ENCODE measurements around the gene KLRC3.
"Not testable (repeated sequence)": the region's sequence is repeated elsewhere in the genome, so short reads cannot be mapped to it uniquely, and the experiment has no call there.

KLRC3 gene

DNA sequence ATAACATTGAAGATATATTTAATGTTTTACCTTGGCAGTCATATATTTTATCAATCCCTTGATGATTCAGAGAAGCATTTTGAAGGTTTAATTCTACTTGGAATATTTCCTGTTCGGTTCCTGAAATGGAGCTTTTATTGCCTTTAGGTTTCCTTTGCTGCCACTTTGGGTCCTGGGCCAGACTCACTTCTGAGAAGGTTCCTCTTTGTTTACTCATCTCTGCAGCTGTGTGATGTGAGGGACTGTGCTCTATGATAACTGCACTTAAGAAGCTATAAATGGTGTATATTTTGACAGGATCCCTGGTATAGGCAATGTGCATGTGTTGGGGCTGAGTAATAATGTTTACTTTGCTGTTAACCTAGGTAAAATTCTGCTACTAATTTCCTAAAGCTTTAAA is at the start of gene KLRC3:
Gene KLRC3, minus strand, starts transcription at position 262 of the 400 bp plus-strand sequence. Its CDS starts 45 bp downstream, at position 217.
- DNase-seq = not testable (repeated sequence)

DNA sequence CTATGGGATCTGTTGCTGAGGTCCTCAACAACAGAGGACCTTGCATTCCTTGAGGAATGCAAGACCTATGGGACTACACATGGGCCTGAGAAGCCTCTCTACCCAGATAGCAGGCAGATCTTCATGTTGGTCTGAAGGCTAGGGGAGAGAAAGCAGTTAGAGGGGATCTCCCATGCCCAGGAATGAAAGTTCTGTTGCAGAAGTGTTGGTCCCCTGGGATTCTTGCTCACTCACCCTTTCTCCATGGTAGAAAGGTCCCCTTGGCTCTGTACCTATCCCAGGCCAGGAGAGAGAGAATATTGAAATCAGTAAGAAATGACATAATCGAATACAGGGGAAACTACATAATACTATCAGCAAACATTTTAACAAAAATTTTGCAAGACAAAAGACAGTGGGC is 49.3 kb upstream of the KLRC3 start:
- DNase-seq = no peak

DNA sequence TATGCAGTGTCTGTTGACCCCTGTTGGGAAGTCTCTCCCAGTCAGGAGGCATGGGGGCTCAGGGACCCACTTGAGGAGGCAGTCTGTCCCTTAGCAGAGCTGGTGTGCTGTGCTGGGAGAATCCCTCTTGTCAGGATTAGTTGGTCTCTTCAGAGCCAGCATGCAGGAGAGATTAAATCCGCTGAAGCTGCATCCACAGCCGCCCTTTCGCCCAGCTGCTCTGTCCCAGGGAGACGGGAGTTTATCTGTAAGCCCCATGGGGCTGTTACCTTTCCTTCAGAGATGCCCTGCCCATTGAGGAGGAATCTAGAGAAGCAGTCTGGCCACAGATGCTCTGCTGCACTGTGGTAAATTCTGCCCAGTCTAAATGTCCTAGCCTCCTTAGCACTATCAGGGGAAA is 45.9 kb upstream of the KLRC3 start:
- DNase-seq = no peak

DNA sequence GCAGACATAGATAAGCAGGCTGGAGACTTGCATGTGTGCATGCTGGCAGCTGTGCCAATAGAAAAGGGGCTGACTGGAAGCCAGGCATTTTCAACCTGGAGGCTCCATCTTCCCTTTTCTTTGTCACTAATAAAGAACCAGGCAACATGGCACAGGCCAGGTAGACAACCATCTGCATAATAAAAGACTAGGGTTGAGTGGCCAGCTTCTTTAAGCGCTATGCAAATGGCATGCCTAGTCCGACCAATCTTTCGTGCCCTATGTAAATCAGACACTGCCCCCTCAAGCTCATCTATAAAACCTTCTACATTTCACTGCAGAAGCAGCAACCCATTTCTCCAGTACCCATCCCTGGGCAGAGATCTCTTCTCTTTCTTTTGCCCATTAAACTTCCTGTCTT is 37.4 kb upstream of the KLRC3 start:
- DNase-seq = no peak

DNA sequence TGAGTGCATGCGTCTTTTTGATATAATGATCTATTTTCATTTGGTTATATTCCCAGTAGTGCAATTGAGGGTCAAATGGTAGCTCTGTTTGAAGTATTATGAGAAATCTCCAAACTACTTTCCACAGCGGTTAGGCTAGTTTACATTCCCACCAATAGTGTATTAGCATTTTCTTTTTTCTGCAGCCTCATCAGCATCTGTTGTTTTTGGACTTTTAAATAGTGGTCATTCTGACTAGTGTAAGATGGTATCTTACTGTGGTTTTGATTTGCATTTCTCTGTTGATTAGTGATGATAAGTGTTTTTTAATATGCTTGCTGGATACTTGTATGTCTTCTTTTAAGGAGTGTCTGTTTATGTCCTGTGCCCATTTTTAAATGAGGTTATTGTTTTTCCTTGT is 36.5 kb upstream of the KLRC3 start:
- DNase-seq = no peak

DNA sequence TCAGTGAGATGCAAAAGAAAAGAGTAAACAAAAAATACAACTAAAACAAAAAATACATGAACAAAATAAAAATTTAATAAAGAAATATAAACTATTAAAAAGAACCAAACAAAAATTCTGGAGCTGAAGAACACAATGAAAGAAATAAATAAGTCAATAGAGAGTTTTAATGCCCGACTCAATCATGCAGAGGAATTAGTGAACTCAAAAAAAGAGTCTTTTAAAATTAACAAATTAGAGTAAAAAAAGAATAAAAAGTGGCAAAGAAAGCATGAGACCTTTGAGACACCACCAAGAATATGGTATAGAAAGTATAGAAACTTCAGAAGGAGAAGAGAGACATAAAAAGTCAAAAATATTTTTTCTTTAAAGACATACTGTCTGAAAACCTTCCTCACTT is 35.4 kb upstream of the KLRC3 start:
- no peak for DNase-seq

DNA sequence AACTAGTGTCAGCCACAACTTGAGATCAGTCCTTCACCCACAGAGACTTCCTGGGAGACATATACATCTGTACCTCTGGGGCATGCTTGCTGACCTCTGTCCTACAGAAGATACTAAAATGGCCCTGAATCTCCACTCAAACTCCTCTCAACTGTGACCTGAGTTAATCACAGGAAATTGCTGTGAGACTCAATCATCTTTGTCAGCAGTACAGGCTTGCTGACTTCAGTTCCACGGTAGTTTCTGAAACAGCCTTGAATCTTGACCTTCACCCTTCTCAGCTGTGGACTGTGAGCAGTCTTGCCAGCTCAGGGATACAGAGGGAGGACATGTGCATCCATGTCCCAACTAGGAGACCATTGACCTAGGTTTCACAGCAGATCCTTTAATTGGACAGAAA is 34.1 kb upstream of the KLRC3 start:
- DNase-seq = no peak

DNA sequence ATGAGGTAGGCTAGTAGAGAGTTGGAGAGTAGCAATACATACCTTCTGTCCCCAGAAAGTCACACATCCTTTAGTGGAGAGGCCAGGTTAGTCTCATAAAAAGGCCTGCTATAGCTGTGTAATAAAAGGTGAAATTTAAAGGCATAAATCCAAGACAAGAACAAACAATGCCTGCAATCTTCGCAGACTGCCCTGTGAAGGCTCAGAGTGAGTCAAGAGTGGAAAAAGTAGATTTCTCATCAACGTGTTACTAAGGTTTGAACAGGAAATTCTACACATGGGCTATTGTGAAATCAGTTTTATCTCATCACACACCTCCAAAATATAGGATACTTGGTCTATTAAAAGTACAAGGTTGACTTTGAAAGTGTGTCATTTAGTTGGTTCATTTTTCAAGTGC is 32.8 kb upstream of the KLRC3 start, which contains the start of gene KLRC1:
Gene KLRC1, minus strand, starts transcription at position 222 of the 400 bp plus-strand sequence. CDS start 2,221 bp downstream, outside the sequence.
- no peak for DNase-seq

DNA sequence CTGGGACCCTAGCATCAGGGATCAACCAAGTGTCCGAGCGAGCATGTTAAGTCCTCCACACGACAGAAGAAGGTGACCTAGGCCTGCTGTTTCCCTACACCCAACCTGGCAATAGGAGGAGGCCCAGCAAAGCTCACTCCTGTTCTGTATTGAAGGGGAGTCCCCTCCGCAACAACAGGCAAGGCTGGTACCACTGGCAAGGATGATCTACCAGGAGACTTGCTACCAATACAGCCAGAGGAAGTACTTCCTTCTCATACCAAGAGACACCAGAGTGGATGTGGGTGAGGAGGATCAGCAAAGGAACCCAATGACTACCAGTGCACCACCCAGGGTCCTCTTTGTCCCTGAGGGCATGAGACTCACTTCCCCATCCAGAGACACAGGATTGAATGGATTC is 27.8 kb upstream of the KLRC3 start:
- DNase-seq = no peak

DNA sequence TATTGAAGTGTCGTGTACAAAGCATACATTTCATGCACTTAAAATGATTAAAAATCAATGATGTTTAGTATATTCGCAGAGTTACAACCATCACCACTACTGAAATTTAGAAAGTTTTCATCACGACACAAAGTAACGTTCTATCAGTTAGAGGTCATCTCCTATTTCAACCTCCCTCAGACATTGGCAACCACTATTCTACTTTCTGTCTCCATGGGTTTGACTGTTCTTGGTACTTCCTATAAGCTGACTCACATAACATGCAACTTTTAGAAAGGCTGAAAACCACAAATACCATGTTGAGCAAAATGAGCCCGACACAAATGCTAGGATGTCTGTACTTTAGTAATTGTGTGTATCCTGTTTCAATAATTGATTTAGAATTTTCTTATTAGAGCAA is 25.7 kb upstream of the KLRC3 start:
- not testable (repeated sequence) for DNase-seq

DNA sequence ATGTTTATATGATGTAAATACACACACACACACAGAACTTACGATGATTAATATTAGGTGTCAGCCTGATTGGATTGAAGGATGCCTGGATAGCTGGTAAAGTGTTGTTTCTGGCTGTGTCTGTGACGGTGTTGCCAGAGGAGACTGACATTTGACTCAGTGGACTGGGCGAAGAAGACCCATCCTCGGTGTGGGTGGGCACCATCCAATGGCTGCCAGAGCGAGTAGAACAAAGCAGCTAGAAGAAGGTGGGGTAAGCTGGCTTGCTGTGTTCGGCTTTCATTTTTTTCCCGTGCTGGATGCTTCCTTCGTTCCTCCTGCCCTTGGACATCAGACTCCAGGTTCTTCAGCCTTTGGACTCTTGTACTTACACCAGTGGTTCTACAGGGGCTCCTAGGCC is 20.7 kb upstream of the KLRC3 start:
- DNase-seq = not testable (repeated sequence)

DNA sequence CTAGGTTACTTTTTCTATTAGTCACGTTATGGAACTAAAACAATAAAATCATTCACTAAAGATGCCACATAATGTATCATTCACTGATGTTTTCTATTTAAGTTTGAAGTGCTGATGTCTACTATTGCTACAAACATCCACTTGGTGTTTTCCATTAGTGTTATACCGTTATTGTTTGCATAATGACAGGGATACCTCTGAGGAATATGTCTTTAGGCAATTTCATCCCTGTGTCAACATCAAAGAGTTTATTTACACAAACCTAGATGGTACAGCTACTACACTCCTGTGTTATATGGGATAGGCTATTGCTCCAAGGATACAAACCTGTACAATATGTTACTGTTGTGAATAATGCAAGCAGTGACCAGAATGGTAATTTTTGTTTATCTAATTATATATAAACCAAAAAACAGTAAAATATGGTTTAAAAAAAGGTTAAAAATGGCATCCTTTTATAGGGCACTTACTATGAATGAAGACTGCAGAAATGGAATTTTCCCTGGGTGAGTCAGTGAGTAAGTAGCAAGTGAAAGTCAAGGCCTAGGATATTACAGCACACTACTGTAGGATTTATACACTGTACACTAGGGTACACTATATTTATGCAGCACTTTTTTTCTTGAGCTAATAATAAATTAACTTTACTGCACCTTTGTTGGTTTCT is 19.3 kb upstream of the KLRC3 start:
- not testable (repeated sequence) for DNase-seq

DNA sequence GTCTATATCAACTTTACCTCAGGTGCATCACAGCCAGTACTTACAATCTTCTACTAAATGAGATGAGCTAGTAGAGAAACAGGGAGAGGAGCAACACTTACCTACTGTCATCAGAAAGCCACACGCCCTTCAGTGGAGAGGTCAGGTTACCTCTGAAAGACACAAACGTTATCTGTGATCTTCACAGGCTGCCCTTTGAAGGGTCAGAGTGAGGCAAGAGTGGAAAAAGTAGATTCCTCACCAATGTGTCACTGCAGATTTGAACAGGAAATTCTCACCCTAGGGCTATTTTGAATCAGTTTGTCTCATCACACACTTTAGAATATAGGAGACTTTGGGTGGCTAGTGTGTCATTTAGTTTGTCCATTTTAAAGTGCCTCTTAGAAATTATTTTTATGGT is 17.2 kb upstream of the KLRC3 start:
- DNase-seq = not testable (repeated sequence)

DNA sequence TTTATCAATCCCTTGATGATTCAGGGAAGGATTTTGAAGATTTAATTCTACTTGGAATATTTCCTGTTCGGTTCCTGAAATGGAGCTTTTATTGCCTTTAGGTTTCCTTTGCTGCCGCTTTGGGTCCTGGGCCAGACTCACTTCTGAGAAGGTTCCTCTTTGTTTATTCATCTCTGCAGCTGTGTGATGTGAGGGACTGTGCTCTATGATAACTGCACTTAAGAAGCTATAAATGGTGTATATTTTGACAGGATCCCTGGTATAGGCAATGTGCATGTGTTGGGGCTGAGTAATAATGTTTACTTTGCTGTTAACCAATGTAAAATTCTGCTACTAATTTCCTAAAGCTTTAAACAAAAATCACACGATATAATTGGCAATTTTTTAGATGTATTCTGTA is 15.4 kb upstream of the KLRC3 start, which contains the start of gene KLRC2:
Gene KLRC2, minus strand, starts transcription at position 195 of the 400 bp plus-strand sequence. Its CDS starts 24 bp downstream, at position 171.
- DNase-seq = not testable (repeated sequence)

DNA sequence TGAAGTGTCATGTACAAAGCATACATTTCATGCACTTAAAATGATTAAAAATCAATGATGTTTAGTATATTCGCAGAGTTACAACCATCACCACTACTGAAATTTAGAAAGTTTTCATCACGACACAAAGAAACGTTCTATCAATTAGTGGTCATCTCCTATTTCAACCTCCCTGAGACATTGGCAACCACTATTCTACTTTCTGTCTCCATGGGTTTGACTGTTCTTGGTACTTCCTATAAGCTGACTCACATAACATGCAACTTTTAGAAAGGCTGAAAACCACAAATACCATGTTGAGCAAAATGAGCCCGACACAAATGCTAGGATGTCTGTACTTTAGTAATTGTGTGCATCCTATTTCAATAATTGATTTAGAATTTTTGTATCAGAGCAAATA is 10.2 kb upstream of the KLRC3 start:
- not testable (repeated sequence) for DNase-seq

DNA sequence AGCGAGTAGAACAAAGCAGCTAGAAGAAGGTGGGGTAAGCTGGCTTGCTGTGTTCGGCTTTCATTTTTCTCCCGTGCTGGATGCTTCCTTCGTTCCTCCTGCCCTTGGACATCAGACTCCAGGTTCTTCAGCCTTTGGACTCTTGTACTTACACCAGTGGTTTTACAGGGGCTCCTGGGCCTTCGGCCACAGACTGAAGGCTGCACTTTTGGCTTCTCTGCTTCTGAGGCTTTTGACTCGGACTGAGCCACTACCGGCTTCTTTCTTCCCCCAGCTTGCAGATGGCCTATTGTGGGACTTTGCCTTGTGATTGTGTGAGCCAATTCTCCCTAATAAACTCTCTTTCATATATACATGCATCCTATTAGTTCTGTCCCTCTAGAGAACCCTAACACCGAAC is 5.5 kb upstream of the KLRC3 start:
- DNase-seq = not testable (repeated sequence)

DNA sequence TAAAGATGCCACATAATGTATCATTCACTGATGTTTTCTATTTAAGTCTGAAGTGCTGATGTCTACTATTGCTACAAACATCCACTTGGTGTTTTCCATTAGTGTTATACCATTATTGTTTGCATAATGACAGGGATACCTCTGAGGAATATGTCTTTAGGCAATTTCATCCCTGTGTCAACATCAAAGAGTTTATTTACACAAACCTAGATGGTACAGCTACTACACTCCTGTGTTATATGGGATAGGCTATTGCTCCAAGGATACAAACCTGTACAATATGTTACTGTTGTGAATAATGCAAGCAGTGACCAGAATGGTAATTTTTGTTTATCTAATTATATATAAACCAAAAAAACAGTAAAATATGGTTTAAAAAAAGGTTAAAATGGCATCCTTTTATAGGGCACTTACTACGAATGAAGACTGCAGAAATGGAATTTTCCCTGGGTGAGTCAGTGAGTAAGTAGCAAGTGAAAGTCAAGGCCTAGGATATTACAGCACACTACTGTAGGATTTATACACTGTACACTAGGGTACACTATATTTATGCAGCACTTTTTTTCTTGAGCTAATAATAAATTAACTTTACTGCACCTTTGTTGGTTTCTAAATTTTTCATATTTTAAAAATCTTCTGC is 4.0 kb upstream of the KLRC3 start:
- DNase-seq = not testable (repeated sequence)

DNA sequence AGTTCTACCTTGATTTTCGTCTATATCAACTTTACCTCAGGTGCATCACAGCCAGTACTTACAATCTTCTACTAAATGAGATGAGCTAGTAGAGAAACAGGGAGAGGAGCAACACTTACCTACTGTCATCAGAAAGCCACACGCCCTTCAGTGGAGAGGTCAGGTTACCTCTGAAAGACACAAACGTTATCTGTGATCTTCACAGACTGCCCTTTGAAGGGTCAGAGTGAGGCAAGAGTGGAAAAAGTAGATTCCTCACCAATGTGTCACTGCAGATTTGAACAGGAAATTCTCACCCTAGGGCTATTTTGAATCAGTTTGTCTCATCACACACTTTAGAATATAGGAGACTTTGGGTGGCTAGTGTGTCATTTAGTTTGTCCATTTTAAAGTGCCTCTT is 1.8 kb upstream of the KLRC3 start:
- not testable (repeated sequence) for DNase-seq

DNA sequence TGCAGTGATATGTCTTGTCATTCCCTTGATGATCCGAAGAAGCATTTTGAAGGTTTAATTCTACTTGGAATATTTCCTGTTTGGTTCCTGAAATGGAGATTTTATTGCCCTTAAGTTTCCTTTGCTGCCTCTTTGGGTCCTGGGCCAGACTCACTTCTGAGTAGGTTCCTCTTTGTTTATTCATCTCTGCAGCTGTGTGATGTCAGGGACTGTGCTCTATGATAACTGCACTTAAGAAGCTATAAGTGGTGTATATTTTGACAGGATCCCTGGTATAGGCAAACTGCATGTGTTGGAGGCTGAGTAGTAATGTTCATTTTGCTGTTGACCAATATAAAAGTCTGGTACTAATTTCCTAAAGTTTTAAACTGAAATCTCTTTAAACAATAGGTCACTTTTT is 11.0 kb downstream of the KLRC3 start, which contains the start of gene KLRC4:
Gene KLRC4, minus strand, starts transcription at position 366 of the 400 bp plus-strand sequence. Its CDS starts 182 bp downstream, at position 184.
- DNase-seq = no peak

DNA sequence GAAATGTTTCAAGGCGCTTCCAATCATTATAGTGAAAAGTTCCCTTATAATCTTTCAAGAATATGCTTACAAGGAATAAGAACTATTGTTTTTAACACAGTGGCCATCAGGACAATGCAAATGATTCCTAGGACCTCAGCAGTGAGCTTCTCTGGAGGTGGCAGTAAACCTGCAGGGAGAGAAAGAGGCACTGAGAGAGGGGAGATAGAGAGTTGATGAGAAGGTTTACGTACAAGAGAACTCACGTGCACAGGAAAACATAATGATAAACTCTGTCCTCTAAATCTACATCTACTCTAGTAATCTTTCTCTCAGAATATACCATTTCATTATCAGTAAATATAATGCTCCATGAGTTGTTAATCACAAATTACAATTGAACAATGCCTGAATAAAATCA is 11.6 kb downstream of the KLRC3 start:
- no peak for DNase-seq

DNA sequence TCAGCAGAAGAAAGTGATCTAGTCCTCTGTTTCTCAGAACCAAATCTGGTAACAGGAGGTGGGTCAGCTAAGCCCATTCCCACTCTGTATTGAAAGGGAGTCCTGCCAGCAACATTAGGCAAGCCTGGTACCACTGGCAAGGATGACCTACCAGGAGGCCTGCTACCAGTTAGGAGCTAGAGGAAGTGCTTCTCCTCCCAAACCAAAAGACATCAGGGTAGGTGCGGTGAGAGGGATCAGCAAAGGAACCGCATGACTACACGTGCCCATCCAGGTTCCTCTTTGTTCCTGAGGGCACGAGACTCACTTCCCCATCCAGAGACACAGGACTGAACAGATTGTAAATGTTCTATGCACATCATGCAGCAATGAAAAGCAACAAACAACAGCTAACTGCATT is 13.7 kb downstream of the KLRC3 start:
- no peak for DNase-seq

DNA sequence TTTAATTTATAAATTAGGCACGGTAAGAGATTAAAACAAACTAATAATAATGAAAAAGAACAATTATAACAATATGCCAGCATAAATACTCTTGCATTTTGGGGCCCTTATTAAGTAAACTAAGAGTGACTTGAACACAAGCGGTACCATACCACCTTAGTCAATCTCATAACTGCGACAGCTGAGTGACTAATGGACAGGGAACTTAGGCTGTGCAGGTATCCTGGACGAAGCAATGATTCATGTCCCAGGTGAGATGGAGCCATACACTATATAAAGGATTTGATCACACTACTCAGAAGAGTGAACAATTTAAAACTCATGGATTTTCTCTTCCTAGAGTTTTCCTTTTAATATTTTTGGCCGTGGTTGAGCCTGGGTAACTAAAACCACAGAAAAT is 15.1 kb downstream of the KLRC3 start:
- no peak for DNase-seq

DNA sequence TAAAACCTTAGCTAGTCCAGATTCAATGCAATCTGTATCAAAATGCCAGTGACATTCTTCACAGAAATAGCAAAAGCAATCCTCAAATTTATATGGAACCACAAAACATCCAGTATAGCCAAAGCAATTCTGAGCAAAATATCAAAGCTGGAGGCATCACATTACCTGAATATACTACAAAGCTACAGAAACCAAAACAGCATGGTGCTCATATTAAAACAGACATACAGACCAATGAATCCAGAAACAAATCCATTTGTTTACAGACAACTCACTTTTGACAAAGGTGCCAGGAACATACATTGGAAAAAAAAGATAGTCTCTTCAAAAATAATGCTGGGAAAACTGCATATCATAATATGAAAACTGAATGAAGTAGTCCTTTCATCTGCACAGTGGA is 15.6 kb downstream of the KLRC3 start:
- DNase-seq = no peak

DNA sequence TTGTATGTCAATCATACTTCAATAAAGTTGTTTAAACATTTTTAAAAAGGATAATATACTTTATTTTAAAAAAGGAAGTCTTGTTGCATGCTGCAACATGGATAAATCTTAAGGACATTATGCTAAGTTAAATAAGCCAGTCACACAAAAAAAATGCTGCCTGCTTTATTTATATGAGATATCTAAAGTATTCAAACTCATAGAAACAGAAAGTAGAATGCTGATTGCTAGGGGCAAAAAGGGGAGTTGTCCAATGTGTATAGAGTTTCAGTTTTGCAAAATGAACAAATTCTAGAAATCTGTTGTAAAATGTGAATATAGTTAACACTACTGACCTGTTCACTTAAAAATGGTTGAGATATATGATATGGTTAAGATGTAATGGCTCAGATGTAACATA is 19.6 kb downstream of the KLRC3 start:
- no peak for DNase-seq

All from DMS 273 treated with DMSO at 0.1 percent for 48 hours (cell line).